Colonic mucosa (tissue), 4 donors: Measurements from ENCODE around the gene CCDC177. TPM values are rescaled to one million over a fixed set of nuclear protein-coding genes. Genes with fewer than 3 reads are reported as not detected.

Source experiments
- DNase-seq: peaks from one replicate; pipeline ENCODE4 v3.0.0-alpha.2; 2020
- H3K27ac ChIP-seq: fragments of 200-600 bp; one replicate; pipeline ENCODE4 v1.8.0; 2021
- H3K27me3 ChIP-seq: fragments of 200-600 bp; one replicate; pipeline ENCODE4 v1.8.0; 2021
- H3K36me3 ChIP-seq: fragments of 200-600 bp; one replicate; pipeline ENCODE4 v1.8.0; 2021
- H3K4me1 ChIP-seq: fragments of 200-600 bp; one replicate; pipeline ENCODE4 v1.8.0; 2021; ENCODE audit warnings: mild to moderate bottlenecking
- H3K4me3 ChIP-seq: fragments of 200-600 bp; one replicate; pipeline ENCODE4 v1.8.0; 2021
- H3K9ac ChIP-seq, 2 donors: one replicate each; pipeline ENCODE4 v1.7.0; 2013; ENCODE audit warnings: control low read depth in 2 of 2, low read depth in 2 of 2, low read length in 2 of 2
- H3K9me3 ChIP-seq: fragments of 200-600 bp; one replicate; pipeline ENCODE4 v1.8.0; 2021
- CTCF ChIP-seq: fragments of 200-600 bp; IDR thresholded peaks from one replicate; pipeline ENCODE4 v1.8.0; 2022; ENCODE audit warnings: antibody characterized with exemption, mild to moderate bottlenecking
- intact Hi-C: fragments of 100-400 bp; cut with DNase I; formaldehyde crosslinking; loops from one replicate; pipeline ENCODE4 v1.14.1; 2022
- total RNA-seq, 2 donors: library from RNA; stranded (reverse); fragmentation: NEBNext Ultra II Directional in 1 of 2; extraction: Animal tissue kit (Norgen Biotek cat#: 25700) in 1 of 2; gene quantifications; one replicate each; pipeline ENCODE4 v1.2.1, GENCODE V29; 2021
- donor health status: healthy.
- donor health status: DM: no; HTN: no; CAD: no.
- donor health status: DM: no; HTN: no; CAD: no.

Gene CCDC177
- total RNA-seq, 2 donors from 2014 or later = not detected

- intact Hi-C loops = no loop called here
- H3K4me3 ChIP-seq = no peak overlapping the region
- H3K27me3 ChIP-seq = peaks cover 37% of the 10 kb centered on the region
- peaks cover 7% of the 10 kb centered on the region for H3K4me1 ChIP-seq
- no peak overlapping the region for H3K9ac ChIP-seq
- H3K27ac ChIP-seq = no peak overlapping the region
- no peaks in the 10 kb centered on the region for H3K9me3 ChIP-seq
- no peak for TF ChIP-seq CTCF
- no peak for DNase-seq
- H3K36me3 ChIP-seq = no peaks in the 10 kb centered on the region
Observed at GRCh38 chr14:69567563-69567962, 7.1 kb downstream of the CCDC177 start.

DNA sequence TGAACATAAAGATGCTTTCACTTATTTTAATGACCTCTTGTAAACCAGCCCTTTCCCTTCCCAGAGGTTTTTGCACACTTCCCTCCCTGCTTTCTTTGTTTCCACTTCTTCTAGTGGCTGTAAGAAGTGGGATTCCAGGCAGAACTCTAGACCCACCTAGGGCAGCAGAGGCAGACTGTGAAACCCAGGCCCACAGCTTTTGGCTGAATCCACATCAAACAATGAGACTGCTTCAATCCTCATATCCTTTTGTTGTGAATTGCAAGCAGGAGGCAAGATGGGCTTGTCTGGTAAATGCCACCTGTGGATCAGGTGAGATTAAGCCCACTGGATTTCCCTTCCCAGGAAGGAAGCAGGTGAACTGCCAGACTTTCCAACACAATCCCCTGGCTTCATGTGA lies 12.8 kb downstream of the CCDC177 start:
- no peak for TF ChIP-seq CTCF
- intact Hi-C loops = no loop called here
- H3K27me3 ChIP-seq = peaks cover 5% of the 10 kb centered on the region

DNA sequence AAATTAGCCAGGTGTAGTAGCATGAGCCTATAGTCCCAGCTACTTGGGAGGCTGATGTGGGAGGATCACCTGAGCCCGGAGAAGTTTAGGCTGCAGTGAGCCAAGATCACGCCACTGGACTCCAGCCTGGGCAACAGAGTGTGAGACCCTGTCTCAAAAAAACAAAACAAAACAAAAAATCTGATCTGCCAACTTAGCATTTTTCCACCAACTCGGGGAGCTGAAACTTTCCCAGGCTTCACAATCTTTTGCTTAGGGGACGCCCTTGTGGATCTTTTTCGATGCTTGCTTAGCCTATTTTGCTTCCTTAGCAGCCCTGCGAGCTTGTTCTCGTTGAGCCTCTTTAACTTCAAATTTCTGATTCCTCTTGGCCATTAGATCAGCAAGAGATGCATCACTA lies 13.8 kb downstream of the CCDC177 start:
- Histone ChIP-seq H3K27me3 (peaks cover 3% of the 10 kb centered on the region), H3K4me3 (no peak overlapping the region), H3K9ac (no peak overlapping the region), H3K36me3 (no peaks in the 10 kb centered on the region), H3K4me1 (no peaks in the 10 kb centered on the region), H3K9me3 (no peaks in the 10 kb centered on the region), H3K27ac (no peak overlapping the region)
- intact Hi-C loops = no loop called here
- no peak for TF ChIP-seq CTCF
- no peak for DNase-seq

More for the DNA sequence above, 12.8 kb downstream of the CCDC177 start:
- no peak overlapping the region for H3K27ac ChIP-seq
- H3K4me3 ChIP-seq = no peak overlapping the region
- H3K4me1 ChIP-seq = no peaks in the 10 kb centered on the region
- no peaks in the 10 kb centered on the region for H3K9me3 ChIP-seq
- no peaks in the 10 kb centered on the region for H3K36me3 ChIP-seq
- no peak for DNase-seq
- H3K9ac ChIP-seq = no peak overlapping the region

GRCh38 chr14:69559581-69560011 lies 15.1 kb downstream of the CCDC177 start:
- no peak for DNase-seq
- no peaks in the 10 kb centered on the region for H3K4me1 ChIP-seq
- intact Hi-C loops = no loop called here
- no peaks in the 10 kb centered on the region for H3K36me3 ChIP-seq
- no peak overlapping the region for H3K4me3 ChIP-seq
- H3K9me3 ChIP-seq = no peaks in the 10 kb centered on the region
- H3K9ac ChIP-seq = no peak overlapping the region
- H3K27ac ChIP-seq = no peak overlapping the region
- no peak for TF ChIP-seq CTCF
- H3K27me3 ChIP-seq = no peaks in the 10 kb centered on the region

DNA sequence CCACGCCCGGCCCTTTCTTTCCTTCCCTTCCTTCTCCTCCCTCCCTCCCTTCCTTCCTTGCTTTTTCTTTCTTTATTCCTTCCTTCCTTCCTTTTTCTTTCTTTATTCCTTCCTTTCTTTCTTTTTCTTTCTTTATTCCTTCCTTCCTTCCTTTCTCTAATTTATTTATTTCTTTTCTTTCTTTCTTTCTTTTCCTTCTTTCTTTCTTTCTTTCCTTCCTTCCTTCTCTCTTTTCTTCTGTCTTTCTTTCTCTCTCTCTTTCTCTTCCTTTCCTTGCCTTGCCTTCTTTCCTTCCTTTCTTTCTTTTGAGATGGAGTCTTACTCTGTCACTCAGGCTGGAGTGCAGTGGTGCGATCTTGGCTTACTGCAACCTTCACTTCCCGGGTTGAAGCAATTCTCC lies 15.9 kb downstream of the CCDC177 start:
- TF ChIP-seq CTCF = no peak
- H3K27ac ChIP-seq = no peak overlapping the region
- no peaks in the 10 kb centered on the region for H3K36me3 ChIP-seq
- no peaks in the 10 kb centered on the region for H3K4me1 ChIP-seq
- no peak for DNase-seq
- H3K9me3 ChIP-seq = no peaks in the 10 kb centered on the region
- no peak overlapping the region for H3K4me3 ChIP-seq
- intact Hi-C loops = no loop called here
- no peak overlapping the region for H3K9ac ChIP-seq
- H3K27me3 ChIP-seq = no peaks in the 10 kb centered on the region

GRCh38 chr14:69554500-69554899 lies 20.2 kb downstream of the CCDC177 start:
- Histone ChIP-seq H3K27ac (no peak overlapping the region), H3K9me3 (no peaks in the 10 kb centered on the region), H3K27me3 (no peaks in the 10 kb centered on the region), H3K9ac (no peak overlapping the region), H3K4me3 (no peak overlapping the region), H3K36me3 (no peaks in the 10 kb centered on the region), H3K4me1 (no peaks in the 10 kb centered on the region)
- no peak for TF ChIP-seq CTCF
- intact Hi-C loops = no loop called here
- DNase-seq = no peak
